HEK293 (cell line): Measurements from ENCODE around the gene MIS12.
A peak's percentile ranks its signal among the peaks of the same experiment; 100 is the strongest.

ENCODE experiments used
- CTCF ChIA-PET: fragments of 350-600 bp; formaldehyde crosslinking; extraction: SDS; loops from one replicate; lab custom pipeline; 2021; ENCODE audit warnings: antibody characterized with exemption; lab: Yijun Ruan, JAX
- POLR2A ChIA-PET: fragments of 300-600 bp; formaldehyde crosslinking; extraction: SDS; loops from one replicate; lab custom pipeline; 2020; ENCODE audit warnings: antibody characterized with exemption, inconsistent platforms; lab: Yijun Ruan, JAX
- H3K27ac ChIP-seq: fragments of 200-500 bp; sonication (Bioruptor generic); 2 replicates; pipeline ENCODE4 v1.5.1; 2014; ENCODE audit warnings: low read depth, low read length, control low read depth, inconsistent platforms; ENCODE audit errors: extremely low read depth
- H3K36me3 ChIP-seq, 2 experiments: fragments of 200-500 bp in 1 of 2; sonication (Bioruptor generic) in 1 of 2; 1 replicate in 1 of 2; 2 replicates in 1 of 2; pipeline ENCODE4 v1.5.1; 2014 to 2017; ENCODE audit warnings: inconsistent platforms in 2 of 2, low read length in 2 of 2; ENCODE audit not compliant: control insufficient read depth in 2 of 2, insufficient read depth in 1 of 2
- H3K4me1 ChIP-seq: fragments of 200-500 bp; sonication (Bioruptor generic); 2 replicates; pipeline ENCODE4 v1.5.1; 2014; ENCODE audit warnings: mild to moderate bottlenecking, low read length, inconsistent platforms; ENCODE audit not compliant: control insufficient read depth, insufficient read depth
- H3K4me3 ChIP-seq: 2 replicates; pipeline ENCODE4 v1.5.1; 2011; ENCODE audit warnings: low read depth, mild to moderate bottlenecking, control low read depth, low read length, moderate library complexity
- H3K9me3 ChIP-seq: fragments of 200-500 bp; sonication (Bioruptor generic); 2 replicates; pipeline ENCODE4 v1.5.1; 2014; ENCODE audit warnings: low read depth, low read length, inconsistent platforms; ENCODE audit not compliant: control insufficient read depth, insufficient read depth
- BCL11B ChIP-seq: fragments of 450-650 bp; formaldehyde crosslinking; IDR thresholded peaks from 2 replicates; pipeline ENCODE4 v1.5.1; 2016; ENCODE audit warnings: low read depth, missing biosample characterization, missing genetic modification characterization
- FEZF1 ChIP-seq: fragments of 450-650 bp; formaldehyde crosslinking; IDR thresholded peaks from 2 replicates; pipeline ENCODE4 v1.5.1; 2016; ENCODE audit warnings: missing biosample characterization, missing genetic modification characterization
- HOXD13 ChIP-seq: sonication (generic); formaldehyde crosslinking; IDR thresholded peaks from 2 replicates; pipeline ENCODE4 v1.8.0; 2022; ENCODE audit warnings: missing genetic modification reagents, borderline replicate concordance
- MYNN ChIP-seq: fragments of 450-650 bp; formaldehyde crosslinking; IDR thresholded peaks from 2 replicates; pipeline ENCODE4 v1.5.1; 2016; ENCODE audit warnings: missing biosample characterization, missing genetic modification characterization, borderline replicate concordance
- SP2 ChIP-seq: fragments of 450-650 bp; formaldehyde crosslinking; IDR thresholded peaks from 2 replicates; pipeline ENCODE4 v1.5.1; 2016; ENCODE audit warnings: missing biosample characterization, missing genetic modification characterization
- SP7 ChIP-seq: fragments of 450-650 bp; formaldehyde crosslinking; IDR thresholded peaks from 2 replicates; pipeline ENCODE4 v1.5.1; 2016; ENCODE audit warnings: missing biosample characterization, missing genetic modification characterization
- TCF7L2 ChIP-seq: IDR thresholded peaks from 2 replicates; pipeline ENCODE4 v1.6.1; 2011; ENCODE audit warnings: low read depth, mild to moderate bottlenecking, inconsistent platforms, low read length, moderate library complexity, borderline replicate concordance
- ZBTB48 ChIP-seq: fragments of 450-650 bp; formaldehyde crosslinking; IDR thresholded peaks from 2 replicates; pipeline ENCODE4 v1.5.1; 2016; ENCODE audit warnings: missing biosample characterization, missing genetic modification characterization
- ZNF138 ChIP-seq: fragments of 450-650 bp; formaldehyde crosslinking; IDR thresholded peaks from 2 replicates; pipeline ENCODE4 v1.5.1; 2016; ENCODE audit warnings: missing biosample characterization, missing genetic modification characterization, borderline replicate concordance
- ZNF175 ChIP-seq: fragments of 450-650 bp; formaldehyde crosslinking; IDR thresholded peaks from 2 replicates; pipeline ENCODE4 v1.5.1; 2016; ENCODE audit warnings: missing biosample characterization, missing genetic modification characterization
- ZNF24 ChIP-seq: fragments of 450-650 bp; formaldehyde crosslinking; IDR thresholded peaks from 2 replicates; pipeline ENCODE4 v1.5.1; 2016; ENCODE audit warnings: missing biosample characterization, missing genetic modification characterization
- ZNF366 ChIP-seq: fragments of 450-650 bp; formaldehyde crosslinking; conservative IDR thresholded peaks from 2 replicates; pipeline ENCODE4 v1.5.1; 2016; ENCODE audit warnings: missing biosample characterization, missing genetic modification characterization
- ZNF571 ChIP-seq: fragments of 450-650 bp; formaldehyde crosslinking; IDR thresholded peaks from 2 replicates; pipeline ENCODE4 v1.5.0; 2017; ENCODE audit warnings: missing biosample characterization, missing genetic modification characterization
- ZNF626 ChIP-seq: fragments of 450-650 bp; sonication (Bioruptor Pico); formaldehyde crosslinking; IDR thresholded peaks from 2 replicates; pipeline ENCODE4 v1.5.1; 2018; ENCODE audit warnings: missing biosample characterization, missing genetic modification characterization, inconsistent platforms
- ZNF660 ChIP-seq: fragments of 450-650 bp; IDR thresholded peaks from 2 replicates; pipeline ENCODE4 v1.5.1; 2018; ENCODE audit warnings: missing biosample characterization, mild to moderate bottlenecking, missing genetic modification characterization
- ZNF670 ChIP-seq: fragments of 450-650 bp; formaldehyde crosslinking; IDR thresholded peaks from 2 replicates; pipeline ENCODE4 v1.5.1; 2016; ENCODE audit warnings: missing biosample characterization, missing genetic modification characterization, low read depth
- ZNF692 ChIP-seq: fragments of 450-650 bp; formaldehyde crosslinking; IDR thresholded peaks from 2 replicates; pipeline ENCODE4 v1.5.1; 2016; ENCODE audit warnings: missing biosample characterization, missing genetic modification characterization
- ZNF76 ChIP-seq: fragments of 450-650 bp; formaldehyde crosslinking; IDR thresholded peaks from 2 replicates; pipeline ENCODE4; 2016; ENCODE audit warnings: low read depth, missing biosample characterization, missing genetic modification characterization, borderline replicate concordance
- TF ChIP-seq, protein P1 (sequence below): fragments of 450-650 bp; formaldehyde crosslinking; IDR thresholded peaks from 2 replicates; pipeline ENCODE4 v1.5.1; 2016; ENCODE audit warnings: missing biosample characterization, missing genetic modification characterization
- TF ChIP-seq, protein P2 (sequence below): fragments of 450-650 bp; formaldehyde crosslinking; IDR thresholded peaks from 2 replicates; pipeline ENCODE4 v1.5.1; 2016; ENCODE audit warnings: missing biosample characterization, missing genetic modification characterization

Gene MIS12

DNA sequence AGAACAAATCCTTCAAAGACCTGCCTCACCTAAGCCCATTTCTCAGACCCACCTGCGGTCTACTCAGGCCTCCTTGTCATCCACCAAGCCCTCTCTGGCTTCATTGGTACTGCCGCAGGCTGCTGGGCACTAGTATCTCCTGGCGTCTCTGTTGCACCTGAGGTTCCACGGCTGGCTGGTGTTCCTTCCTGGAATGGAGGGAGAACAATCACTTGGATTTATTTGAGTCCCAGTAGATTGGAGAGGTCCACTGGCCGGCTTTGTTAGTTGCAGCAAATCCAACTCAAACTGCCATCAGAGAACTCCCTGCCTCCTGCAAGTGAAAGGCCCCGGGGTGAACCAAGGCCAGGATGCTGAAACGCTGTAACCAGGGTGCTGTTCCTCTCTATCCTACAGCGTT, 15.3 kb downstream of the MIS12 start:
- POLR2A ChIA-PET, result interaction anchor here (0.8 to 8.3 kb wide), 3 partner anchors 14 to 58 kb away, joined by 3 to 73 read pairs (median 3); partner anchors contain the start of genes DERL2 and MIS12
- CTCF ChIA-PET, result interaction anchor here (0.6 kb wide), 1 partner anchor 48 kb away, joined by 3 read pairs; no protein-coding TSS in a partner anchor
- no peak overlapping the region for H3K27ac ChIP-seq

DNA sequence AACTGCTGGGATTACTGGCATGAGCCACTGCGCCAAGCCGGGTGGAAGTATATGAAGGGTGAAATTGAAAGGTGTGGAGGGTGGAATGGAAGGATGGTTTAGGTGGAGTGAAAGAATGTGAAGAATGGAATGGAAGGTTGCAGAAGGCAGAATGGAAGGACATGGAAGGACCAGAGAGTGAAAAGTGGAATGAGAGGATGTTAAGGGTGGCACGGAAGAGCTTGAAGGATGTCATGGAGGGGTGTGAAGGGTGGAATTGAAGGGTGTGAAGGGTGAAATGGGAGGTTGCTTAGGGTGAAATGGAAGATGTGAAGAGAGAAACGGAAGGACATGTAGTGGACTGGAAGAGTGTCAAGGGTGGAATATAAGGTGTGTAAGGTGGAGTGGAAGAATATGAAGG, 16.2 kb downstream of the MIS12 start:
- ChIA-PET CTCF (no interaction called here), POLR2A (interaction anchor here (8.3 kb wide), 1 partner anchor 15 kb away, joined by 73 read pairs; the partner anchor contains the start of genes DERL2 and MIS12)
- no peak overlapping the region for H3K27ac ChIP-seq
- H3K36me3 ChIP-seq, result no peaks in the 10 kb centered on the region; a peak in 1 of 3 replicates
- peaks cover 3% of the 10 kb centered on the region; the same call in 1 of the 2 replicates for H3K4me1 ChIP-seq
- TF ChIP-seq ZNF366 (tag by site-specific recombination) (peak; percentile 64), MYNN (no peak)
- no peak overlapping the region for H3K4me3 ChIP-seq
- no peaks in the 10 kb centered on the region for H3K9me3 ChIP-seq

More for the DNA sequence above, 15.3 kb downstream of the MIS12 start:
- Histone ChIP-seq H3K4me3 (no peak overlapping the region), H3K4me1 (peaks cover 3% of the 10 kb centered on the region; the same call in 1 of the 2 replicates), H3K36me3 (no peaks in the 10 kb centered on the region; a peak in 1 of 3 replicates), H3K9me3 (no peaks in the 10 kb centered on the region)
- TF ChIP-seq SP7 (tag by site-specific recombination) (no peak), ZNF24 (tag by site-specific recombination) (no peak), FEZF1 (tag by site-specific recombination) (no peak), ZNF660 (tag by site-specific recombination) (no peak), ZNF670 (tag by site-specific recombination) (no peak), SP2 (tag by site-specific recombination) (no peak), ZNF138 (tag by site-specific recombination) (no peak), ZNF571 (tag by site-specific recombination) (no peak), ZNF692 (tag by site-specific recombination) (no peak), ZNF175 (tag by site-specific recombination) (no peak), ZNF626 (tag by site-specific recombination) (no peak), ZBTB48 (tag by site-specific recombination) (no peak), HOXD13 (no peak), BCL11B (tag by site-specific recombination) (no peak), TCF7L2 (no peak), ZNF76 (tag by site-specific recombination) (no peak)
- TF ChIP-seq, protein P1, sequence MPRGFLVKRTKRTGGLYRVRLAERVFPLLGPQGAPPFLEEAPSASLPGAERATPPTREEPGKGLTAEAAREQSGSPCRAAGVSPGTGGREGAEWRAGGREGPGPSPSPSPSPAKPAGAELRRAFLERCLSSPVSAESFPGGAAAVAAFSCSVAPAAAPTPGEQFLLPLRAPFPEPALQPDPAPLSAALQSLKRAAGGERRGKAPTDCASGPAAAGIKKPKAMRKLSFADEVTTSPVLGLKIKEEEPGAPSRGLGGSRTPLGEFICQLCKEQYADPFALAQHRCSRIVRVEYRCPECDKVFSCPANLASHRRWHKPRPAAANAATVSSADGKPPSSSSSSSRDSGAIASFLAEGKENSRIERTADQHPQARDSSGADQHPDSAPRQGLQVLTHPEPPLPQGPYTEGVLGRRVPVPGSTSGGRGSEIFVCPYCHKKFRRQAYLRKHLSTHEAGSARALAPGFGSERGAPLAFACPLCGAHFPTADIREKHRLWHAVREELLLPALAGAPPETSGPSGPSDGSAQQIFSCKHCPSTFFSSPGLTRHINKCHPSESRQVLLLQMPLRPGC (tag by site-specific recombination), result no peak
- TF ChIP-seq, protein P2, sequence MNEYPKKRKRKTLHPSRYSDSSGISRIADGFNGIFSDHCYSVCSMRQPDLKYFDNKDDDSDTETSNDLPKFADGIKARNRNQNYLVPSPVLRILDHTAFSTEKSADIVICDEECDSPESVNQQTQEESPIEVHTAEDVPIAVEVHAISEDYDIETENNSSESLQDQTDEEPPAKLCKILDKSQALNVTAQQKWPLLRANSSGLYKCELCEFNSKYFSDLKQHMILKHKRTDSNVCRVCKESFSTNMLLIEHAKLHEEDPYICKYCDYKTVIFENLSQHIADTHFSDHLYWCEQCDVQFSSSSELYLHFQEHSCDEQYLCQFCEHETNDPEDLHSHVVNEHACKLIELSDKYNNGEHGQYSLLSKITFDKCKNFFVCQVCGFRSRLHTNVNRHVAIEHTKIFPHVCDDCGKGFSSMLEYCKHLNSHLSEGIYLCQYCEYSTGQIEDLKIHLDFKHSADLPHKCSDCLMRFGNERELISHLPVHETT (tag by site-specific recombination), result no peak
